IPS-NIHi7 (cell line): ENCODE measurements around the gene FSCN2.

Source experiments
- DNase-seq: peaks from one replicate; pipeline ENCODE4 v3.0.0; 2012; ENCODE audit warnings: mixed read lengths; ENCODE audit errors: extremely low spot score

Gene FSCN2

GRCh38 chr17:81489998-81490992 is 37.9 kb upstream of the FSCN2 start:
- no peak for DNase-seq

GRCh38 chr17:81491181-81491581 is 37.0 kb upstream of the FSCN2 start:
- no peak for DNase-seq

GRCh38 chr17:81491761-81492160 is 36.4 kb upstream of the FSCN2 start:
- DNase-seq = no peak

GRCh38 chr17:81492202-81492601 is 36.0 kb upstream of the FSCN2 start:
- DNase-seq = no peak

- DNase-seq = no peak
Measured at GRCh38 chr17:81492706-81493105, 35.5 kb upstream of the FSCN2 start.

GRCh38 chr17:81493198-81494038 is 34.8 kb upstream of the FSCN2 start:
- DNase-seq = no peak

GRCh38 chr17:81494626-81495377 is 33.4 kb upstream of the FSCN2 start:
- DNase-seq = no peak

- DNase-seq = no peak
Measured at GRCh38 chr17:81498953-81499600, 29.1 kb upstream of the FSCN2 start.

- DNase-seq = no peak
Measured at GRCh38 chr17:81499601-81499970, 28.6 kb upstream of the FSCN2 start.

- DNase-seq = no peak
Measured at GRCh38 chr17:81500047-81500446, 28.1 kb upstream of the FSCN2 start.

- DNase-seq = no peak
Measured at GRCh38 chr17:81502471-81503017, 25.6 kb upstream of the FSCN2 start.

- DNase-seq = no peak
Measured at GRCh38 chr17:81503619-81504018, 24.6 kb upstream of the FSCN2 start.

GRCh38 chr17:81508639-81509206 is 19.5 kb upstream of the FSCN2 start:
- DNase-seq = no peak

GRCh38 chr17:81509207-81509971 is 18.8 kb upstream of the FSCN2 start:
- no peak for DNase-seq

- no peak for DNase-seq
Measured at GRCh38 chr17:81509972-81510784, 18.0 kb upstream of the FSCN2 start.

GRCh38 chr17:81510785-81511553 is 17.2 kb upstream of the FSCN2 start:
- DNase-seq = no peak

GRCh38 chr17:81511554-81511803 is 16.7 kb upstream of the FSCN2 start:
- no peak for DNase-seq

GRCh38 chr17:81511804-81512561 is 16.2 kb upstream of the FSCN2 start:
- no peak for DNase-seq
